ENCODE results near the gene MARCHF10.
A peak's percentile ranks its signal among the peaks of the same experiment; 100 is the strongest.

The MARCHF10 gene

DNA sequence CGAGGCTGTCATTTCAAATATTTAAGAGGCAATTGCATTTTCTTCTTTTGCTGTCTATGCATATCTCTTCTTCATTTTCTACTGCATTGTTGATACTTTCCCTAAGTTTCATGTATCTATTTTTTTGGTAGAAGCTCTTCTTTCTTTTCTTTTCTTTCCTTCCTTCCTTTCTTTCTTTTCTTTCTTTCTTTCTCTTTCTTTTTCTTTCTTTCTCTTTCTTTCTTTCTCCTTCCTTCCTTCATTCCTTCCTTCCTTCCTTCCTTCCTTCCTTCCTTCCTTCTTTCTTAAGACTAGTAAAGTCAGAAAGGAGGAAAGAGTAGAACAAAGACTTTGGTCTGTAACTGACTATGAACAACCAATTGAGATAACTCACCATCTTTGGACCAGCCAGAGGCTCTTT is 146.8 kb downstream of the MARCHF10 start:
- DNase-seq (ENCODE audit: low spot score), result no peak

DNA sequence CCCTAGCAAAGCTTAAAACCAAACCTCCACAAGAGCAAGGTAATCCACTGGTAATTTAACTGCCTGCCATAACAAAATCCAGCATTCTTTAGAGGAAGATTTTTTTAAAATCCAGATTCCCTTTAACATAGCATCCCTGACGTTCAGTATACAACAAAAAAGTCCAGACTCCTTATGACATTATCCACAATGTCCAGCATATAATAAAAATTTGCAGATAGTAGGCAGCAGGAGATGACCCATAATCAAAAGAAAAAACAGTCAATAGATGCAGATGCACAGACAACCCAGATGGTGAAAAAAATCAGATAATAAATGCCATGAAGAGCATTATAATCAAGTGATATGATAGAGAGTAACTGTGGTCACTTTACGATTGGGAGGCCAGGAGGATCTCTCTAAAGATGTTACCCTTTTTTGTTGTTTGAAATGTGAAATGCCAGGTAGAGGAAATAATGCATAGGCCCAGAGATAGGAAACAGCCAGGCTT is 147.4 kb downstream of the MARCHF10 start:
- no peak for DNase-seq (ENCODE audit: low spot score)

DNA sequence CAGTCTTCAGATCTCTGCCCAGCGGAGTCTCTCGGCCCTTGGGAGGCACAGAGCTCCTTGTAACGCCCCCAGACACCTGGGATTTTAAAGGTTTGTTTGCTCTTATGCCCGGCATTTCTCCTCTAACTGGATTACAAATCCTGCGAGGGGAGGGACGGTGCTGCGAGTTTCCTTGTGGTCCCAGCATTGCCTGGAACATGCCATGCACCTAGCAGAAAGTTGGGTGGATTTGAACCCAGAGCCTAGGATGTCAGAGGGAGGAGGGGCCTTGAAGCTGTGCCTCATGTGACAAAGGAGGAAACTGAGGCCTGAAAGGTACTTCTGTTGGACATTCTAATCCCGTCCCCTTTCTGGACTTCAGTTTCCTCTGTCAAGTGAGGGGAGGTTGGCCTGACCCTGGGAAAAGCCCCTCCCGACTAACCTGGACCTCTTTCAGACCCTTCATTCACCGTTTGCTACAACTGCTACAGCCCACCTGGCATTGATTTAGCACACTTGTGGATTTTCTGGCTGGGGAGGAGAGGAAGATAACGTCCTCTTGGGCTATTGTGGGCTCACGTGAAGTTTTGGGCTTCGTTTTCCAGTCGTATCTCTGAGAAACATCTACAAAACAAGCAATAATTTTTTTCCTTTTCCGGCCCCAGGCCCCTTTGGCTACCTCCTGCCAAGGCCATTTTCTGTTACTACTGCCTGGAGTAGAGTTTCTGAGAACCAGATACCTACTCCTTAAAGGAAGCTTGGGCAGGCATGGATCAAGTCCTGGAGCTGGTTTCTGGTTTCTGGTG is 149.8 kb downstream of the MARCHF10 start:
- no peak for DNase-seq (ENCODE audit: low spot score)

DNA sequence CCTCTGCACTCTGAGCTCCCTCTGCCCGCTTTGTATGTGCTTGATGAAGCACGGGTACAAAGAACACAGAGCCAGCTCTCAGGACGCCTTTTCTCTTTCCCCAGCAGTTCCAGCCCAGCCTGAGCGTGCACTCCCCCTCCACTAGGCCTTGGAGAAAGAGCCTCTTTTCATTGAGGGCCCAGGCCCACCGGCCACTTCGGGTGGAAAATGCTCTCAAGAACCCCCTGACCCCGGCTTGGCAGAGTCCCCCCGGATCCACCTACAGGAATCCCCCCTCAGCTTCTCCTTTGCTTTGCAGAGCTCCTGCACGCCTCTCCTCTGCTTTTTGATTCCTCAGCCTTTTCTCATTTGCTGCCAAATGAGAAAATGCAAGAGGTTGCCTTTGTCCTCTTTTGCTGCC is 150.4 kb downstream of the MARCHF10 start:
- no peak for DNase-seq (ENCODE audit: low spot score)

DNA sequence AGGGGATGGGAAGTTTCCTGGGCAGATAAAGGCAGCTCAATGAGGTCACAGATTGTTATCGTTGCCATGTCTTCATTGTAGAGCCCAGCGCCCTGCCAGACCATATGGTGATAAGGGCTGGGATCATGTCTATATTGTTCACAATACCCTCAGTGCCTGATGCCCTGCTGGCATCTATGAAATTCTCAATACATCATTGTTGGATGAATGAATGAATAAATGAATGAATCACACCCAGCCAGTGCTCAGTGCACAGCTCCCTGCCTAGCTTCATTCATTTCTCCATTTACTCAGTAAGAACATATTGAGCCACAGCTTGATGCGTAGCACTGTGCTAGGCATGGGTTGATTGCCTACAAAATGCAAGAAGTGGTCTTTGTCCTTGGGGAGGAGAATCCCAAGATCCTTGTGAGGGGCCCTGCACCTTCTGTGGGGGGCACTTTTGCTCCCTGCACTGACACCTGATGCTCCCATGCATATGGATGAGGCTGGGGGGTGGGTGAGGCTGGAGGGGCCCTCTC is 150.9 kb downstream of the MARCHF10 start:
- no peak for DNase-seq (ENCODE audit: low spot score)

DNA sequence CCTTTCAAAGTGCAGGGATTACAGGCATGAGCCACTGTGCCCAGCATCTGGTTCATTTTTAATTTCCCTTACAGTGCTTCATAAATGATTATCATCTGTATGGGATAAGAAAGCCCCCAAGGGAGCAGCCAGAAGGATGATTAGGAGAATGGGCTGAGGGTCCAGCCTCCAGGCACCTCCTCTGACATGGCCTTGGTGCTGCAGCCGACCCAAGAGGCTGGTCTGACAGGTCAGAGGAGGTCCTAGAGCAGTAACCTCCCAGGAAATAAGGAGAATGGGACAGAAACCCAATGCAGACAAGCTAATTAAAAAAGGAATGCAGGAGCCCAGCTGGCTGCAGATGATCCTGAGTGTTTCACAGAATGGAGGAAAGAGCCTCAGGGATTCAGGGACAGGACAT is 151.7 kb downstream of the MARCHF10 start:
- DNase-seq (ENCODE audit: low spot score), result no peak

DNA sequence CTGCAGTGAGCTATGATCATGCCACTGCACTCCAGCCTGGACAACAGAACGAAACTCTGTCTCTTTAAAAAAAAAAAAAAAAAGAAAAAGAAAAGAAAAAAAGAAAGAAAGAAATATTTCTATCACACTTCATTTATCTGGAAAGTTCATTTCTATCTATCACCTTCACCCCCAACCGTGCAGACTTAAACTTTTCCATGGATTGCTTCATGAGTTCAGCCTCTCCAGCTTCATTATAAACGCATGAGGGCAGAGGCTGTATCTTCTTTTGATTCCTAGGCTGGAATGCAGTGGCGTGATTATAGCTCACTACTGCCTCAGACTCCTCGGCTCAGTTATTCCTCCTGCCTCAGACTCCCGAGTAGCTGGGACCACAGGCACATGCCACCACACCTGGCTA is 152.5 kb downstream of the MARCHF10 start:
- DNase-seq (ENCODE audit: low spot score), result no peak

DNA sequence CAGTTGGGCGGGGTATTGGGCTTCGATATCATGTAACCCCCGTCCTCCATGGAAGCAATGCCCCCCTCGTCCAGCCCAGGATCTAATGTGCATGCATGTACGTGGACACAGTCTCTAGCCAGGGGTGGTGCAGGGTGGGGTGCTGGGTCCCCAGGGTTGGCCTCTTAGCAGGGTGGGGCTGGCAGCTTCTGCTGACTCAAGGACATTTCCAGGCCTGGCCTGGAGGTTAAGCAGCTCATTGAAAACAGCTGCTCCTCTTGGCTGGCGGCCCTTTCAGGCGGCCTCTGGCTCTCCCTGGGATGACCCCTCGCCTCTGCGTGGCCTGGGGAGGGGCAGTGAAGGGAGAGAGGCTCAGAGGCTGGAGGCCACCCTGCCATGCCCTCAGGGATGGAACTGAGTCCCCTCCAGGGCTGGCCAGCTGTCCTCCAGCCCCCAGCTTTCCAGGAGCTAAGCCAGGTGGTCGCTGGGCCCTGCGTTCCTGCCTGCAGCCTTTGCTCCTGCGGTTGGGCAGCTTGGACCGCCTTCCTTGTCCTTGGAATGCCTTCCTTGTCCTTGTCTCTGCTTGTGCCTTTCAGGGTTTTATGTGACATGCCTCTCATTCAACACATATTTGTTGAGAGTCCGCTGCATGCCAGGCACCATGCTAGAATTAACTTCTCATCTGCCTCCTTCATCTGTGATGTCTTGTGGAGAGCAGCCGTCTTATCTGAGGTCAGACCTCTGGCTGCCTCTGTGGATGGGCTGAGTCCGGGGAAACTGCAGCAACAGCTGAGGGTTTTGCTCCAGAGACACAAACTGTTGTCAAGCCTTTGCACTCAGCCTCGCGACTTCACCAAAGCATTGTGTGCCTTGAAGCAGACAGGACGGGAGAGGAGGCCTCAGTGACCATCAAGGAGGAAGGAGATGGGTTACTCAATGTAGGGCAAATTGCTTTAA is 154.0 kb downstream of the MARCHF10 start:
- peak; percentile 76 for DNase-seq (ENCODE audit: low spot score)

DNA sequence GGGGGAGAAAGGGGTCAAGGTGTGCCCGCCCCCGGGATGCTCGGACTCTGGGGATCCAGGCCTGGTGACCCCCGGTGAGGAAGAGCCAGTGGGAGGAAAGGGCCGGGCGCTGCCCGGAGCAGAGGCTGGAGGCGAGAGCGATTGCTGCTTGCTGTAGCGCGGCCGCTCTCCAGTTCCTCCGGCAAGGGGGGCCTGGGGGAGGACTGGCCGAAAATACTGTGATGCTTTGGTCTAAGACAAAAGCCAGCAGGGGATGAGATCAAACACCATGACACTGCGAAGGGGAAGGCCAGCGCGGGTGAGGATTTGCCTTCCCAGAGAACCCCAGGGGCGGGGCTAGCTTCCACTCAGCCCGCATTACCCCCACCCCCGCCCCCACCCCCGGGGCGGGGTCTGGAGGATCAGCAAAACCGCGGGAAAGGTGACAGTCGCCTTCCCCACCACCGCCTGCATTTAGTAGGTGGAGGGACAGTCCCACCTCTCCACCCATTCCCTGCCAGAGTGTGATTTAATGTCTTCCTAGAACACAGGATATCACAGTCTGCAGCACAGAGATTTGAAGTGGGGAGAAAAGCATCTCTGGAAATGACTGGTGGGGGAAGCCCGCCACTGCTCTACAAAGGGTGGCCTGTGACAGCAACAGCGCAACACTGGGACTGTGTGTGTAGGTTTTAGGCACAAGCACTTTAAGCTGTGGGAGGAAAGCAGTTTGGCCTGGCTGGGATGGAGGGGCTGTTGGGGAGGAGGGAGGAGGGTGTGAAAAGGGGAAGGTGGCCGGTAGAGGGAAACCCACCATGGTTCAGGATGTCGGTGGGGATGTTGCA is 154.9 kb downstream of the MARCHF10 start:
- DNase-seq (ENCODE audit: low spot score), result peak; percentile 94

DNA sequence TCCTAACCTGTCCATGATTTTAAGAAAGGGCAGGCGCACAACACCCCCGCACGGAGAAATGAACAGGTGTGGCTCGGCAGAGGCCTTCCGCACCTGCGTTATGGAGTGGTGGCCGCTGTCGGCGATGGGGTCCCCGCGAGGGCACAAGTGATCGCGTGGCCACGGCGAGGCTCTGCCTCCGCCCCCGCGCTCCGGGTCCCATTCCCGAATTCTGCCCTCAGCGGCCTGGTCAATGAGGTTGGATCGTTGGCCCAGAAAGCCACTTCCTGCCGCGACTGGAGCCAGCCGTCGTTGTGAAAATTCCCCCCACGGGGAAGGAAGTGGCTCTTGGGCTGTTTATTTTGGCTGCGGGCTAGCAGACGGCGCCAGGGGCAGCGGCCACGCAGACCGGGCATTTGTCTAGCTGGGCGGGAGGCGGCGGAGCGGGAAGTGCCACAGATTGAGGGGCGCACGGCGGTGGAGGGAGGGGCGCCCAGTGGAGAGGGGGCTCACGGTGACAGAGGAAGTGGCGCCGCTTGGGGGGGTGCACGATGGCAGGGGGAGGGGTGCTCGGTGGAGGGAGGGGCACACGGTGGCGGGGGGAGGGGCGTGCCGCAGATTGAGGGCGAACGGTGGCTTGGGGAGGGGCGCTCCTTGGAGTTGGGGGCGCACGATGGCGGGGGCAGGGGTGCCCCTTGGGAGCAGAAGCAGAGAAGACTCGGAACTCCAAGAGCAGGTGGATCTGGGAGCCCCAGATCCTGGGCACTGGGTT is 155.7 kb downstream of the MARCHF10 start:
- no peak for DNase-seq (ENCODE audit: low spot score)

Small RNA genes lying within 50 kb of the gene (small RNA-seq; reads per million reads assigned to genes)
- gene RF00019 (0 reads per million in 2 experiments), gene RNU6-446P (0 reads per million in 2 experiments)

Measured in SK-N-DZ (cell line).